Dermis lymphatic vessel endothelial cell (primary cell): Measurements from ENCODE around the gene PSMA6. TPM values are rescaled to one million over a fixed set of nuclear protein-coding genes. Genes with fewer than 3 reads are reported as not detected.

Experiments used
- total RNA-seq: library from RNA; depleted of rRNA; stranded (reverse); fragments of >200 nt; gene quantifications from 2 replicates; pipeline ENCODE4 v1.2.1, GENCODE V29; 2014

PSMA6 gene
- 186 and 210 TPM in 2 replicates for total RNA-seq

DNA sequence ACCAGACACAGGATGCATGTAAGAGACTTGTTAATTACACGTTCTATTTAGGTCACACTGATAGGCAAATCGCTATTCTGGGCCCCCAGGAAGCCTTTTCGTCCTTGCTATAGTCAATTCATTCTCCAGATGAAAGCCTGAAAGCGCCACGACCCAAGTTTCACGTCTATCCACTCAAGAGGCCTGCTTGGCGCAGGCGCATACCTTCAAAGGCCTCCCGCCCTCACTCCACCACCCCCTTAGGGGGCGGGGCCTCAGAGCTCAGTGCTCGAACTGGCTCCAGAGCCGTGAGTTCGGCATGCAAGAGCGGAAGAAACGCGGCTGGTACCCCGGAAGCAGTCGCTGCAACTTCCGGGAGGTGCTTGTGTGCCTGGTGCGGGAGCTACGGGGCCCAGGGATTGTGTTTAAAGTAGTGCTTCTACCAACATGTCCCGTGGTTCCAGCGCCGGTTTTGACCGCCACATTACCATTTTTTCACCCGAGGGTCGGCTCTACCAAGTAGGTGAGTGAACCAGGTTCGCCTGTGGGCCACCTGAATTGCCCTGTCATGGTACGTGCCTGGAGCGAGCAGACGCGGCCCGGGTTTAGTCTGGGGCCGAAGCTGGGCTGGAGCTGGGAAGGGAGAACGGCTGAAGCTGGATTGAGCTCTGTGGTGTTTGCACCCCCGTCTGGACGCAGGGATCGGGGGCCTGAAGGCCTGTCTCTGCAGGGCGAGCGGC lies at the start of gene PSMA6:
Gene PSMA6, plus strand, starts transcription at position 332 of the 719 bp plus-strand sequence. Its CDS starts 95 bp downstream, at position 427.

Other genes with a start within 250 kb of the PSMA6 start
- 38.0 and 39.1 TPM in 2 replicates for gene FAM177A1, start 246.1 kb upstream of the PSMA6 start, total RNA-seq
- 36.3 and 49.6 TPM in 2 replicates for gene PPP2R3C, start 170.4 kb upstream of the PSMA6 start, total RNA-seq
- 18.7 and 24.6 TPM in 2 replicates for gene PRORP, start 169.8 kb upstream of the PSMA6 start, total RNA-seq
- 130 and 196 TPM in 2 replicates for gene NFKBIA, start 112.4 kb downstream of the PSMA6 start, total RNA-seq
- not detected in 2 replicates for gene INSM2, start 241.8 kb downstream of the PSMA6 start, total RNA-seq